ENCODE results near the gene SPINK4.
A peak's percentile ranks its signal among the peaks of the same experiment; 100 is the strongest.

The SPINK4 gene, protein sequence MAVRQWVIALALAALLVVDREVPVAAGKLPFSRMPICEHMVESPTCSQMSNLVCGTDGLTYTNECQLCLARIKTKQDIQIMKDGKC

DNA sequence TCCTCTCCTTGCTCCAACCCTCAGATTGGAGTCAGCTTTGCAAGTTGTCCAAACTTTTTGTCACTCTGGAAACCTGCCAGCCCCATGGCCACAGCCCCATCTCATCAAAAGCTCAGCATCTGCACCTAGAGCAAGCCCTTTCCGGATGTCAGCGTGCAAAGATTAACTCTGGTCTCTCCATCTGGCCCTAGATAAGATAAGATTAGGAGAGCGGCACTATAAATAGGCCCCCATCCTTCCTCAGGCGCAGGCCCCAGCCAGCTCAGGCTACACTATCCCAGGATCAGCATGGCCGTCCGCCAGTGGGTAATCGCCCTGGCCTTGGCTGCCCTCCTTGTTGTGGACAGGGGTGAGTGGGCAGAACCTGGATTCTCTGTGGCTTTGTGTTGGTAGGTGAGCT is at the start of gene SPINK4:
Gene SPINK4 (plus strand): TSS at position 247 of the 400 bp plus-strand sequence. CDS start 42 bp downstream, at position 289.
- no peak for DNase-seq

DNA sequence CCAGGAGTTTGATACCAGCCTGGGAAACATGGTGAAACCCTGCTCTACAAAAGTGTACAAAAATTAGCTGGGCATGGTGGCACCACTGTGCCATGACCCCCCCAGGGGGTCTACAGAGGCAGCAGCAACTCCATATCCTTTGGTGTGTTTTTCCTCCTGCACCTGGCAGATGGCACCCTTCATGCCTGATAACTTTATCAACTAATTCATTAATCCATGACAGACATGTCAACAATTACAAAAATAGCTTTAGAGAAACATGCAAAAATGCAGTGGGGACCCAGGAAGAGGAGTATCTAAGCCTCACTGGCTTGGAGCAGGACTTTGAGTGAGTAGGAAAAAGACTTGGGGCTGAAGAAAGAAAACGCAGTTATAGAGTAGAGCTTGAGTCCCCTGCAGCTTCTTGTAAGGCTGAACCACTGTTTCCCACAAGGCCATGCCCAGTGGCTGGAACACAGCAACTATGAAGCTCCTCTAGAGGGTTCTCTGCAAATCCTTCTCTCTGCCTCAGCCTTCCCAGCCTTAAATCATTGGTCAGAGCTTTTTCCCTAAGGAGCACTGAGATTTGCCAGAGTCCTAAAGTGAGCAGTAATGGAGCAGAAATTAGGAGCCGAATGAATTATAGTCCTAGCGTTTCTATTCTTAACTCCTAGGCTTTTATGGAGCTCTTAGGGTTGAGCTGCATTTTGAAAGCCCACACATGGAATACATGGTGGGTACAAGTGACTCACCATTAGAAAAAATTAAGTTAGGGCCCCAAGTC is 47.3 kb upstream of the SPINK4 start:
- no peak for DNase-seq

DNA sequence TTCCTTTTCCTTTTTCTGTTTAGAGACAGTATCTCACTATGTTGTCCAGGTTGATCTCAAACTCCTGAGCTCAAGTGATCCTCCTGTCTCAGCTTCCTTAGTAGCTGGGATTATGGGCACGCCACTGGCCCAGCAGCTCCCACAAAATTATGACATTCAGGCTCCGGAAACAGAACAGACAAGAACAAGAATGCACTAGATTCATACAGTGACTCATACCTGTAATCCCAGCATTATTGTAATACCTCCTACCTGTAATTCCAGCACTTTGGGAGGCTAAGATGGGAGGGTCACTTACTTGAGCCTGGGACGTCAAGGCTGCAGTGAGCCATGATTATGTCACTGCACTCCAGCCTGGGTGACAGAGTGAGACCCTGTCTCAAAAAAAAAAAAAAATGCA is 46.1 kb upstream of the SPINK4 start:
- DNase-seq = no peak

DNA sequence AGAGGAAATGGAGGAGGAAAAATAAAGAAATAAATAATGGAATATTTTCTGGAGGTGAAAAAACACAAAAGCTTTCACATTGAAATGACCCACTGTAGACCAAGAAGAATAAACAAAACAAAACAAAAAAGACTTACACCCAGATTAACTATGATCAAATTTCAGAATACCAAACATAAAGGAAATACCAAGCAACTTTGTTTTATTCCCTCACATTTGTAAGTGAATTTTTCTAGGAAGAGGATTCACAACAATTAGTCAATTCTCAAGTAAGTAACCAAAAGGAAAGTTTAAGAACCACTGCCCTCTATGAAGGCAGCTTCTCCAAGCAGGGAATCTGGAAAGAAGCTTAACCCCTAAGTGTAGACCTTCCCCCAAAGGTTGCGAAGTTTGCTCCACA is 43.2 kb upstream of the SPINK4 start:
- no peak for DNase-seq

DNA sequence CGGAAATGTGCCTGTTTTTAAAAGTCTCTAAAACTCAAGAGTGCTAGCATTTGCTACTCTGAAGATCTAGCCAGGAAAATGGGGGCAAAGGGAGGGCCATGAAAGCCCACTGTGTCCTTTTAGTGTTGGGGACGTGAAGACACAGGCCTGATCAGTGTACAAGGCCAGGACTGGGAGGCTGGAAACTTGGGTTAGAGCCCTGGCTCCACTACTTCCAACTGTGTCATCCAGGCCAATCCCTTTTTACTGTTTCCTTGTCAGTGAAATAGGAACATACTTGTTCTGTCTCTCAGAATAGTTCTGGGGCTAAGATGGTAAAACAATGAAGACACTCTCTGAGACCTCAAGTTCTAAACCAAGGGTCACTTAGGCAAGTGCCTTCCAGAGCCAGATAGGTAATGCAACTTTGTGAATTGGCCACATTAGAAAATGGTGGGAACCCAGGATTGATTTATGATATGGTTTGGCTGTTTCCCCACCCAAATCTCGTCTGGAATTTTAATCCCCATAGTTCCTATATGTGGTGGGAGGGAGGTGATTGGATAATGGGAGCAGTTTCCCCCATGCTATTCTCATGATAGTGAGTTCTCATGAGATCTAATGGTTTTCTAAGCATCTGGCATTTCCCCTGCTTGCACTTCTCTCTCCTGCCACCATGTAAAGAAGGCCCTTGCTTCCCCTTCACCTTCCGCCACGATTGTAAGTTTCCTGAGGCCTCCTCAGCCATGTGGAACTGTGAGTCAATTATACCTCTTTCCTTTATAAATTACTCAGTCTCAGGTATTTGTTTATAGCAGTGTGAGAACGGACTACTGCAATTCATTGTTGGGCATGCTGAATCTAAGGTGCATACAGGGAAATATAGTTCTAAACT is 42.5 kb upstream of the SPINK4 start:
- no peak for DNase-seq

DNA sequence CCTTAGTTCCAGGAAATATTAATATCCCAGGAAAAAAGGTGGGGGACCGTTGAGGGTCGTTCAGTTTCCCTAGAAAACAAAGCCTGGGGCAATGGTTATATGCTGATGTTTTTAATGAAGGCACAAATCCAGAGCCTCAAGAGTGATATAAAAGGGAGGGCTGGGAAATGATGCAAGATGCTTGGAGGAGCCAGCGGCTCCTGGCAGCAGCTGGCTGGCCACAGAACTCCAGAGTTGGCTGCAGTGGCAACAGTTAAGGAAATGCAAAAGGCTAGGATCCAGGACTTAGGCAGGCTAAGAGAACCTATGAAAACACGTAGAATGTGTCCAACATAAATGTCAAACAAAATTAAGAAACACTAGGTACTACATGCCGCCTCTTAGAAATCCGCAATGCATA is 41.8 kb upstream of the SPINK4 start:
- no peak for DNase-seq

DNA sequence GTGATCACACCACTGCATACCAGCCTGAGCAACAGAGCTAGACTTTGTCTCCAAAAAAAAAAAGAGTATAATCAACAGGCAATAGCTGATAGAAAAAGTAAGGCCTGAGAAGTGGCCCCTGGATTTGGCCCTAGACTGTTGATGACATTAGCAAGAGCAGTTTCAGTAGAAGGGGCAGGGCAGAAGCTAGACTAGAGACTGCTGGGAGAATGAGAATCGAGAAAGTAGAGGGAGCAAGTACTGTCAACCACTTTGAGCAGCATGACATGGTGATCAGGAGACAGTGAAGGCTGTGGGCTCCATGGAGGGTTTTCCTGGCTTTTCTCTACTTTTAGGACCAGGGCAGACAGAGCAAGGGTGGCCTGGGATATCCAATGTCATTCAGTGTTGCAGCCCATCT is 37.9 kb upstream of the SPINK4 start:
- no peak for DNase-seq

DNA sequence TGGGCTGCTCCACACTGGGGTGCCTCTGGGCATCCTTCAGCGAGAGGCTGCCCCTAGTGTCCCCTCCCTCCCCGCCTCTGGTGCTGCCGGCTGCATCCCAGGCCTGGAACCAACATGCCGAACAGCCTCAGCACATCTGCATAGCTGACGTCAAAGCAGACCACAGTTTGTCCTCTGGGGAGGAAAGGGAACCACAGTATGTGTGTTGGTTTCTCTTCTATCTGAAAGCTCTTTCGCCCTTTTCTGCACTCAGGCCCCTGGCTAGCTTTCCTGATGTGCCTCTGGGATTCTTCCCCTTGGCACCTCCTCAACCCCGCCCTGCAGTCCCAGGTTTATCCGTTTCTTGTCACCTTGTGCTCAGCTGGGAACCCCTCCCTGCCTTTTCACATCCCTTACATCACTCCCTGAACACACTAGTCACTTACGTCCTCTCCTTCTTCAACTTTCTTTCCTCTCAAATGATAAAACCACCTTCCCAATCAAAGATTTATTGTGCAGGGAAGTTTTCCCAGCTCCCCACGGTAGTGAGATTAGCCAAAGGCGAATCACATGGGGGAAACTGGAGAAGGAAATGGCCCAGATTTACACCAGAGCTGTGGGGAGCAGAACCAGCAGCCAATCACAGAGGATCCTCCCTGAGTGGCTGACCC is 37.3 kb upstream of the SPINK4 start:
- DNase-seq = no peak

DNA sequence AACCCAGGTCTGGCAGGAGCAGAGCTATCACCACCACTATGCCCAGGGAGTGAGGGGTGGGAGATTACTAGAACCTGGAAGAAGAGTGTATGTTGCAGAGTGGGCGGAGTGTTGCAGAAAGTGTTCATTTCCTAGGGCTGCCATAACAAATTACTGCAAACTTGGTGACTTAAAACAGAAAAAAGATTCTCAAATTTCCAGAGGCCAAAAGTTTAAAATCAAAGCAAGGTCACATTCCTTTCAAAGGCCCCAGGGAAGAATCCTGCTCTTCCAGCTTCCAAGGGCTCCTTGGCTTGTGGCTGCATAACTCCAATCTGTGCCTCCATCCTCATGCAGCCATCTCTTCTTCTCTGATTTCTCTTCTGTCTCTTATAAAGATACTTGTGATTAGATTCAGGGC is 30.6 kb upstream of the SPINK4 start:
- DNase-seq = no peak

DNA sequence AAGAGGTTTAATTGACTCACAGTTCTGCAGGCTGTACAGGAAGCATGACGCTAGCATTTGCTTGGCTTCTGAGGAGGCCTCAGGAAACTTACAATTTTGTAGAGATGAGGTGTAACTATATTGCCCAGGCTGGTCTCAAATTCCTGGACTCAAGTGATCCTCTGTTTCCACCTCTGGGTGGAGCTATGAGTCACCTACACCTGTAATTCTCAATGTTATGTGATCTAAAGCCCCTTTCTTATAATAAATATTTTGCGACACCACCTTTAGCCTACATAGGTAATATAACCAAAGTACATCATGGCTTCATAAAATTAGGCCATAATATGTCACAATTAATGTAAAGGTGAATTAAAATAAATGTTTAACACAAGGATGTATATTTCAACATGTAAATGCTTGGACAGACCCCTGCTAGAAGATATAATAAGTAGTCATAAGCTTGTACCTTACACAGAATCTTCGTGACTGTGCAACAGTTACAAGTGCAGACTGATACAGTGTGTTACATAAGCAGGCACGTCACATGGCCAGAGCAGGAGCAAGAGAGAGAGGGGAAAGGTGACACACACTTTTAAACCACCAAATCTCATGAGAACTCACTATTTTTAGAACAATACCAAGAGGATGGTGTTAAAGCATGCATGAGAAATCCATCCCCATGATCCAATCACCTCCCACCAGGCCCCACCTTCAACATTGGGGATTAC is 29.8 kb upstream of the SPINK4 start:
- no peak for DNase-seq

DNA sequence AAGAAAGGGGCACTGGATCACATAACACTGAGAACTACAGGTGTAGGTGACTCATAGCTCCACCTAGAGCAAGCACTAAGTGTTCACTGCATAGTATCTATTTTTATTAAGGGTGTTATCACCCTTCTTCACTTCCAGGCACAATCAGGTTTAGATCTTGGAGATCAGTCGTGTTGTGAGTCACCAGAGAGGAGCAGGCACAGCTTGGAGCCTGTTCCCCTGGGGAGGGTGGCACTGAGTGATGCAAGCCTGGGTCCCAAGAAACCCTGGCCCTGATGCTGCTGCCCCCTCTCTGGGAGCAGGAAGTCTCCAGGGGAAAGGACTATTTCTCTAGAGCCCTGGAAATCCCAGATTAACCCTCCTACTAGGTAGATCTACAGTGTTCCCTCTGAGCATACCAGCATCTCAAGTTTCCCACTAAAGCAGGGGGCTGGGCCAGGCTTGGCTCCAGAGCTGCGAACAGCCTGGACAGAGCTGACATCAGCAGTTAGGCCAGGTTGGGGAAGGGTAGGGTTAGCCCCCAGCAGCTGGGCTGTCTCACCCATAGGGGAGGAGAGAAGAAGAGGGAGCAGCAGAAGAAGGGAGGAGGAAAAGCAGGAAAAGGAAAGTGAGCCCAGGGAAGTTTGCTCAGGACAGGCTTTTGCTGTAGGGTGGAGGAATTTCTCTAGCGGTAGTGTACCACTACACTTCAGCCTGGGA is 28.1 kb upstream of the SPINK4 start:
- DNase-seq = no peak

DNA sequence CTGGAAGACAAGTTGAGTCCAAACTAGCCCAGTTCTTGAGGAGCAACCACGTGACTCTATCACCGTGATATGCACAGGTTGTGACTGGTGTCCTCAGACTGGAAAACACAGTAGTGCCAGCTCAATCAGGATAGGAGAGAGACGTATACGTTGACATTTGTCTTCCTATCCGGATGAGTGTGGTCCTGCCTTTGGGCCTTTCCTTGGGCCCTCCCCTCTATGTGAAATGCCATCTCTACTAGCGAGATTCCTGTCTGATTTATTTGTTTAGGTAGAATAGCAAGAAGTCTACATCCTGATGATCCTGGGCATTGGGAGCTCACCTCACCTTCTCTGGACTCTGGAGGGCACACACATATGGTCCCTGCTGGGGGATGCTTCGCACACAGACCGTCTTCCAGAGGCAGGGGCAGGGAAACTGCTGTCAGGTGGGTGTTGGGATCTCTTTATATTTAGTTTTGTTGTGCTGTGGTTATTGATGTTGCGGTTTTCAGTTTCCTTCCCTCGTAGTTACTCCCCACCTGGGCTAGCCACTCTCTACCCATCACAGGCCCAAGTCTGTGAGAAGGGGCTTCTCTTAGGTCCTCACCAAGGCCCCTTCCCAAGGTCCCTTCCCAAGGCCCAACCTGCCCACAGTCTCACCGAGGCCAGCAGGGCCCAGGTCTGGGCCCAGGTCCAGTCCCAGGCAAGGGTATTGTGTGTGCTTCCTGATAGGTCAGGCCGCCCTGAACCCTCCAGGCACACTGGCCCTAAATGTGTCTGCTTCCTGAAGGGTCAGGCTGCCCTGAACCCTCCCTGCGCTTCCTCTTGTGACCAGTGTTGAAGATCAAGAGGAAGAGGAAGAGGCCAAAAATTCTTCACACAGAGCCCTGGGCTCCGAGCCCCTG is 19.0 kb upstream of the SPINK4 start:
- DNase-seq = no peak

DNA sequence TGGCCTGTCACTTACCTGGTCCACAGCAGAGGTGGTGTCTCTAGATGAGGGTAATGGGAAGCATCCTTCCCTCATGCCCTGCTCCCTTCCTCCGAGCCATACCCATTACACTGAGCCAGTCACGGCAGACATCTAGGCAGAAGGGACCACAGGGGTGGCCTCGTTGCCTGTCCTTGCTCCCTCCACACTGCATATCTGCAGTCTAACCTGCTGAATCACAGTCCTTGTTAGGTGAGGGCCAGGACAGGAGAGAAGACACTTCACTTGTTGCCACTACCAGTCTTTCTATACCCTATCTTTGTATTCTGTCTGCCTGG is 18.4 kb upstream of the SPINK4 start:
- DNase-seq = no peak

DNA sequence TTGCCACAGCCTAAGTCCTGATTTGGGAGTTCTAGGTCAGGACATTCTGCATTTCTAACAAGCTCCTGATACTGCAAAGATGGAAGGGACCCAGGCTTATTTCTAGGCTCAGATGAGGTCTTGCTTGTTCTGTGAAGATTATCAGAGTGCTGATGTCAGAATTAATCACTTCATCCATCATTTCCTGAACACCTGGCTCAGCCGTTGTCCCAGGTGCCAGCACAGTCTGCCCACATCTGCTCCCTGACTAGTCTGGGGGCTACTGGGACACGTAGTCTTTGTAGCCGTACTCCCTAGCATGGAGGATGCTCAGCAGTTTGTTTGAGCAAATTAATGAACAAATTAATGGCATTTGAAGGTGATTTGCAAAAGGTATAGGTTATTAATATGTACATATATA is 17.9 kb upstream of the SPINK4 start:
- no peak for DNase-seq

DNA sequence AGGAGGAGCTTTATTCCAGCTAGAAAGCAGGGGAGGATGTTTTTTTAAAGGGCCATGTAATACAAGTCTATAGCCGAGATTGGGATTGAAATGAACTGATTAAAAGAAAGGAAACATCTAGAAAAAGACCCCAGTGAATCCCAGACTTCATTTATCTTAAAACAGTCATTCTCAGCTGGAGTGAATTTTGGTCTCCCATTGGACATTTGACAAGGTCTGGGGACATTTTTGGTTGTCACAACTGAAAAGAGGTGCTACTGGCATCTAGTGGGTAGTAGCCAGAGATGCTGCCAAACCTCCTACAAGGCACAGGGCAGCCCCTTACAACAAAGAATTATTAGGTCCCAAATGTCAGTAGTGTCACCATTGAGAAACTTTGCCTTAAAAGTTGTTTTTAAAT is 16.3 kb upstream of the SPINK4 start:
- no peak for DNase-seq

DNA sequence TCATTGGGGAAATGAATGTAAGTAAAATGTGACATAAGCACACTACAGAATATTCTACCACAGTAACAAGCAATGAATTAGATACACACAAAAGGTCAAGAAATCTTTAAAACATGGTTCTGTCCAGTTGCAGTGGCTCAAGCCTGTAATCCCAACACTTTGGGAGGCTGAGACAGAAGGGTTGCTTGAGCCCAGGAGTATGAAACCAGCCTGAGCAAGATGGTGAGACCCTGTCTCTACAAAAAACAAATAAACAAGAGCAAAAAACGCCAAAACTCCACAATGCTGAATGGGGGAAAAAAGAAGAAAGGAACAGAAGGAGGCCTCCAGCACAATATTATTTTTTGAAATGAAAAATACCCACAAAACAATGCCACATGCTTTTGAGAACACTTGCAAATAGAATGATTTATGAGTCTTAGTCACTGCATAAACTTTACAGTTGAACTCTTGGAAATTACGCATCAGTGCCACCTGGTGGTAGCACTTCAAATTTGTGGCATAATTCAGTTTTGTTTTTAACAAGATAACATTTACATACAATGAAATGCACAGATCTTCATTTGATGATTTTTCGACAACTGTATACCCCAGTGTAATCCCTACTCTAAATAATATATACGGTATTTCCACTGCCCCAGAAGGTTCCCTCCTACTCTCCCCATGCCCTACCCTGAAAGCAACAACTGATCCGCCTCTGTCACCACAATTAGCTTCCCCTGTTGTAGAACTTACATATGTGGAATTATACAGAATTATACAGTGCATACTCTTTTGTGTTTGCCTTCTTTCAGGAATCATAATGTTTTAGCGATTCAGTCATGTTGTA is 14.4 kb upstream of the SPINK4 start:
- peak; percentile 61 for DNase-seq

DNA sequence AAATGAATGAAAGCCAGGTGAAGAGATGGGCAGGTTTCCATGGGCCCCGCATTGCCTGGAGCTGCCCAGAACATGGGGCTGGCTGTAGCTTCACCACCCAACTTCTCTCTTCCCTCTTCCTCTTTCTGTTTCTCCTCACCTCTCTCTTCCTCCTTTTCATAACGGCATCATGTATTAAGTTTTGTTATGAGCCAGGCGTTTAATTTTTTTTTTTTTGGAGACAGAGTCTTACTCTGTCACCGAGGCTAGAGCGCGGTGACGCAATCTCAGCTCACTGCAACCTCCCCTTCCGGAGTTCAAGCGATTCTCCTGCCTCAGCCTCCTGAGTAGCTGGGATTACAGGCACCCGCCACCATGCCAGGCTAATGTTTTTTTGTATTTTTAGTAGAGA is 13.0 kb upstream of the SPINK4 start:
- no peak for DNase-seq

DNA sequence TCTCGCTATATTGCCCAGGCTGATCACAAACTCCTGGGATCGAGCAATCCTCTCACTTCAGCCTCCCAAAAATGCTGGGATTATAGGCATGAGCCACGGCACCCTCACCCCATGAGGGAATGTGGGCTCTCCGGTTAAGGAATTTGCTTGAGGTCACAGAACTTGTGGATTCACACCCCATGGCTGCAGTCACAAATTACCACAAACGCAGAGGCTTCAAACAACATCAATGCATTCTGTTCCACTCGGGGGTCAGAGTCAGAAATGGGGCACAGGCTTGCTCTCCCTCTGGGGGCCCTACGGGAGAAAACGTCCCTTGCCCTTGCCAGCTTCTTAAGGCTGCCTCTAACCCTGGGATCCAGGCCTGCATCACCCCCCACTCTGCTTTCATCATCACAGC is 12.2 kb upstream of the SPINK4 start:
- DNase-seq = no peak

DNA sequence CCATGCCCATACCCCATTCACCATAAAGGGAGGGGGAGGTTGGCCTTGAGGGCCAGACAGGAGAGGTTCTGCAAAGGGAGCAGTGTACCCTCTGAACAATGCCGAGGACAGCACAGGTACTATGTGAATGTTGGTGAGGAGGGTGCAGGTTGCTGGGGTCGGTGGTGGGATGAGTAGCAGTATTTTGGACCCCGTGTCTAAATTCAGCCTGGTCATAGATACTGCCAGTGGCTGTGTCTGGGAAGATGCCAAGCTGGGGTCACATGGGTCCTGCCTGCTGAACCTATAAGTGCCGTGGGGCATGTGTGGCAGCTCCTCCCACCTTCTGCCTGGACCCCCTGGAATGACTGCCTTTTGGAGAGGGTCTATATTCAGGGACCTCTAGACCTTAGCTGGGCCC is 11.4 kb upstream of the SPINK4 start:
- no peak for DNase-seq

DNA sequence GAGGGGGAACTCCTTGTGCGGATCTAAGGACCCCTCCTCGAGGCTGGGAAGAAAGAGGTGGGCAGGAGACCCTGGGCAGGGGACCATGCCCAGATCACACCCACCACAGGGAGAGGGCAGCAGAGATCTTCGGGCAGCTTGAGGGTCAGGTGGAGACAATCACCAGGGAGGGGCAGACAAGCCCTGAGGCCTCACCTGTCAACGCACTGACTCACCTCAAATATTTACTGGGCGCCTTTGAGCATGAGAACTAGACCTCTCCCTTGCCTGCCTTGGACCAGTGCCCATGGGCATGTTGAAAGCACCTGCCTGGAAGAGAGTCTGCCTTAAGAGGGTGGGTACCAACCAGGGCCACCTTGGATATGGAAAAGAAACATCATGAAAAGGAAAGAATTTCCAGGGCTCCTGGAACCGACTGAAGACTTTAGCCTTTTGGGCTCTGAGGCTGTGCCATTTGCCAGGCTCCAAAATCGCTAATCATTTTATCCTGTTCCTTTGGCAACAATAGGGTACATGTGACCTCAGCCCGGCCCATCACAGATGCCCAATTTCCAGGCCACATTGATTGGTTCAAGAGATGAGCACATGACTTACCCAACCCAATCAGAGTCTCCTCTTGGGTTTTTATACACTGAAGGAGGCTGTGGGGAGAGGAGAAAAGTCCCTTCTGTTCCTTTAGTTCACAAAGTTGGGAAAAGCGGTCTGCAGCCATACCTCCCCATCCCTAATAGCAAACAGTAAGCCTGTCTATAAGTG is 10.4 kb upstream of the SPINK4 start:
- DNase-seq = no peak

Data from stimulated activated CD4-positive, alpha-beta T cell treated with anti-CD3 and anti-CD28 coated beads, Interleukin-4, amount 100 ng/mL, for 1 hour (primary cell).